Astrocyte of the spinal cord (primary cell): ENCODE data around the gene GPR34.
"Not testable (repeated sequence)": the region's sequence is repeated elsewhere in the genome, so short reads cannot be mapped to it uniquely, and the experiment has no call there.

Source experiments
- DNase-seq: peaks from one replicate; pipeline ENCODE4 v3.0.0; 2011; ENCODE audit warnings: low read depth, low spot score
- H3K4me3 ChIP-seq: 2 replicates; pipeline ENCODE4 v1.5.1; 2011; ENCODE audit warnings: low read depth, mild to moderate bottlenecking, low read length, moderate library complexity
- CTCF ChIP-seq: IDR thresholded peaks from 2 replicates; pipeline ENCODE4 v1.5.1; 2012; ENCODE audit warnings: low read depth, mild to moderate bottlenecking, low read length, inconsistent platforms
- in situ Hi-C: cut with HindIII; loops from 2 replicates; pipeline ENCODE4 v1.10.0; 2017; ENCODE audit warnings: low sequenced_read_pairs

Gene GPR34

GRCh38 chrX:41688835-41689234, at the start of gene GPR34:
Gene GPR34, plus strand, starts transcription at chrX:41688973. Its CDS starts 6,661 bp downstream, at chrX:41695634.
- no peak for DNase-seq
- no peak for TF ChIP-seq CTCF
- in situ Hi-C loops = no loop called here

GRCh38 chrX:41646201-41646600, 42.6 kb upstream of the GPR34 start:
- in situ Hi-C loops, H3K4me3 ChIP-seq, DNase-seq: not testable (repeated sequence)

More at GRCh38 chrX:41688835-41689234, at the start of gene GPR34:
- no peak within 1 kb of the TSS for H3K4me3 ChIP-seq

- TF ChIP-seq CTCF = no peak
These were observed 35.6 kb upstream of the GPR34 start for GRCh38 chrX:41653125-41653524.

GRCh38 chrX:41655101-41655500, 33.7 kb upstream of the GPR34 start:
- in situ Hi-C loops = no loop called here
- DNase-seq = no peak
- no peak overlapping the region for H3K4me3 ChIP-seq
- no peak for TF ChIP-seq CTCF

More at GRCh38 chrX:41653125-41653524, 35.6 kb upstream of the GPR34 start:
- in situ Hi-C loops = no loop called here
- H3K4me3 ChIP-seq = no peak overlapping the region
- DNase-seq = no peak

- in situ Hi-C loops = no loop called here
- H3K4me3 ChIP-seq = no peak overlapping the region
- no peak for DNase-seq
- no peak for TF ChIP-seq CTCF
These were observed 33.1 kb upstream of the GPR34 start for GRCh38 chrX:41655631-41656030.

- in situ Hi-C loops = no loop called here
- DNase-seq = peak; percentile 36
These were observed 27.2 kb upstream of the GPR34 start for GRCh38 chrX:41661366-41662095.

More at GRCh38 chrX:41661366-41662095, 27.2 kb upstream of the GPR34 start:
- no peak for TF ChIP-seq CTCF
- no peak overlapping the region for H3K4me3 ChIP-seq
